Activated CD4-positive, alpha-beta T cell treated with anti-CD3 and anti-CD28 coated beads, Interleukin-2, amount 50 U/mL, for 1 hour (primary cell): Measurements from ENCODE around the gene TYW1B.
"Not testable (repeated sequence)": the region's sequence is repeated elsewhere in the genome, so short reads cannot be mapped to it uniquely, and the experiment has no call there.

Source experiments
- DNase-seq: peaks from one replicate; pipeline ENCODE4 v3.0.0-alpha.2; 2020

TYW1B gene, protein sequence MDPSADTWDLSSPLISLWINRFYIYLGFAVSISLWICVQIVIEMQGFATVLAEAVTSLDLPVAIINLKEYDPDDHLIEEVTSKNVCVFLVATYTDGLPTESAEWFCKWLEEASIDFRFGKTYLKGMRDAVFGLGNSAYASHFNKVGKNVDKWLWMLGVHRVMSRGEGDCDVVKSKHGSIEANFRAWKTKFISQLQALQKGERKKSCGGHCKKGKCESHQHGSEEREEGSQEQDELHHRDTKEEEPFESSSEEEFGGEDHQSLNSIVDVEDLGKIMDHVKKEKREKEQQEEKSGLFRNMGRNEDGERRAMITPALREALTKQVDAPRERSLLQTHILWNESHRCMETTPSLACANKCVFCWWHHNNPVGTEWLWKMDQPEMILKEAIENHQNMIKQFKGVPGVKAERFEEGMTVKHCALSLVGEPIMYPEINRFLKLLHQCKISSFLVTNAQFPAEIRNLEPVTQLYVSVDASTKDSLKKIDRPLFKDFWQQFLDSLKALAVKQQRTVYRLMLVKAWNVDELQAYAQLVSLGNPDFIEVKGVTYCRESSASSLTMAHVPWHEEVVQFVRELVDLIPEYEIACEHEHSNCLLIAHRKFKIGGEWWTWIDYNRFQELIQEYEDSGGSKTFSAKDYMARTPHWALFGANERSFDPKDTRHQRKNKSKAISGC

DNA sequence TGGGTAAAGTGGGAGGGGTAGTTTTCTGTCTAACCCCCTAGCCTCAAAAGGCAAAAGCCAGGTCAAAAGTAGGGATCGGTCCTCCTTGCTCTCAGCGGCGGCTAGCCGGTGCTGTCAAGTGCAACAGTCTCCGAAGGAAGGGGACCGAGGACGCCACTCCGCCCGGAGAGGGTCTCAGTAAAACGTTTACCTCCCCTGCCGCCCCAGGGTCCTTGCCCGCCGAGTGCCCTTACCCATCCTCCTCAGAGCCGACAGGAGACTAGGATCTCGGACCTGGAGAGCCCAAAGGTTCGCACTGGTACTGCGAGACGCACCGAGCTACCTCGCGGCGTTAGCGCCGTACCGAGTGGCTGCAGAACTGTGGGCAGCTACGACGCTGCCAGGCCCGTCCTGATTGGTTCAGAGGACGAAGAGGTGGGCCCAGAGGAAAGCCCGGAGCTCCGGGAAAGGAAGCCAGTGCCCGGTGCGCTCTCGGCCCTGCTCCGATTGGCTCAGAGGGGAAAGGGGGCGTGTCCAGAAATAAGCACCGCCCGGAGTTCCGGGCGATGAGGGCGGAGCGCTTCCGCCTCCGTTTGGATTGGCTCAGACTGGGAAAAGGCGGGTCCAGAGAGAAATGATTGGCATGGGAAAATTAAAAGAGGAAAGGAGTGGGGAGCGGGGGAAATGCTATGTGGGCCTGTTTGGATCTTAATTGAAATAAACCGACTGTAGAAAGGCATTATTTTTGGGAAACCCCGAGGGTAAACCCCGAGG, at the start of gene TYW1B:
TSS of gene TYW1B (minus strand) at position 362 of the 753 bp plus-strand sequence. CDS start at position 237, 125 bp downstream.
- peak; percentile 96 for DNase-seq

DNA sequence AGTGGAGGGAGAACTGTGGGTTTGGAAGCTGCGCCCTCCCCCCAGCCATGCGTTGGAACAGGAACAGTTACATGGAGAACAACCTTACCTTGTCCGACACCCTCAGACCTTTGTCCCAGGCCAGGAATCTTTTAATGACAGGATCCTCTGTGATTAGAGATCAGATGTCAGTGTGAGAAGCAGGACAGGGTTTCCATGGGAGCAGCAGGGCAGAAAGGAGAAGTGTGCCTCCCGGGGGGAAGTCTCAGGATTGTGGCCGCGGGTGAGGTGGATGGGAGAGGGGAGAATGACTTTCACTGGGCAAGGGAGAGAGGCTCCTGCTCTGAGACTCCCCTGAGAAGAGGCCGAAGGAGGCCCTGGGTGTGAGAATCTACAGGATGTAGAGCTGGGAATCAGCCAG, 39.6 kb upstream of the TYW1B start:
- DNase-seq: not testable (repeated sequence)

DNA sequence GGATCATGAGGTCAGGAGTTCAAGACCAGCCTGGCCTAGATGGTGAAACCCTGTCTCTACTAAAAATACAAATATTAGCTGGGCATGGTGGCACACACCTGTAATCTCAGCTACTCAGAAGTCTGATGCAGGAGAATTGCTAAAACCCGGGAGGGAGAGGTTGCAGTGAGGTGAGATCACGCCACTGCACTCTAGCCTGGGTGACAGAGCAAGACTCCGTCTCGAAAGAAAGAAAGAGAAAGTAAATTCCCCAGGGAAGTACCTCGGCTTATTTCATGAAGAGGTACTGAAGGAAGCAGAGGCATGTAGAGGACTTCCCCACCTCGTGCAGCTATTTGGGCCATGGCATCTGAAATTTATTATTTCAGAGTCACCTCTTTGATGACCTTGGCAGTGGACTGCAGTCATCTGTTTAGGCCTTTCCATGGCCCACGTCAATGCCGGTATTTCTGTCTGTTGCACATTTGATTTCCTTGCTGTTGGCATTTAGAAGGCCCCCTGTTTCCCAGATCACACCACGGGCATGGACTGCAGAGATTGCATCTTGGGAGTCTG, 30.9 kb upstream of the TYW1B start:
- DNase-seq: not testable (repeated sequence)

DNA sequence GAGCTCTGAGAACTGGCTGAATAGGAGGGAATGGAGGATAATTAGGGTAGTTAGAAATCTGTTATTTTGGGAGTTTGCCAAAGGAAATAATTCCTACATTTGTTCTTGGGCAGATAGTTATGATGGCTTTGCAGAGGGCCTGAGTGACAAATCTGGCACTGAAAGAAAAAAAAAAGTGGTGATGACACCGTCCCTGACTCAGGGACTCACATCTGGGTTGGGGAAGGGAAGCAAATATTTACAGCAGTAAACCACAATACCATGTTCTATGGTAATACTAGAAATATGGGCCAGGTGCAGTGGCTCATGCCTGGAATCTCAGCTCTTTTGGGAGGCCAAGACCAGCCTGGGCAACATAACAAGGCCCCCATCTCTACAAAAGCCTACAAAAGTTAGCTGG, 29.9 kb upstream of the TYW1B start:
- DNase-seq: not testable (repeated sequence)

DNA sequence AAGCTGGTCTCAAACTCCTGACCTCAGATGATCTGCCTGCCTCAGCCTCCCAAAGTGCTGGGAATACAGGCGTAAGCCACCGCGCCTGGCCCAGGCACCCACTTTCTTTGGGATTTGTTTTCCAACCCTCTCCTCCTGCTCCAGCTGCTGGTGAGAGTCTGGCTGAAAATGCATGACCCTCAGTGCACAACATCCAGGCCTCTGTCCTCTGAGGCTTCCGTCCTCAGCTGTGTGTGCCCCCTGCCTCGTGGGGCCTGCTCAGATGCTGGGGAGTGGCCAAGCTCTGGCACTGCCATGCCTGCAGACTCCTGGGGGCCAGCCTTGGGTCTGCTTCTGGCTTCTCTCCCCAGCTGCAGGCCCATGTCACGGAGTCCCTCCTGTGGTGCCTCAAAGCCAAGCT, 27.3 kb upstream of the TYW1B start:
- DNase-seq: not testable (repeated sequence)

DNA sequence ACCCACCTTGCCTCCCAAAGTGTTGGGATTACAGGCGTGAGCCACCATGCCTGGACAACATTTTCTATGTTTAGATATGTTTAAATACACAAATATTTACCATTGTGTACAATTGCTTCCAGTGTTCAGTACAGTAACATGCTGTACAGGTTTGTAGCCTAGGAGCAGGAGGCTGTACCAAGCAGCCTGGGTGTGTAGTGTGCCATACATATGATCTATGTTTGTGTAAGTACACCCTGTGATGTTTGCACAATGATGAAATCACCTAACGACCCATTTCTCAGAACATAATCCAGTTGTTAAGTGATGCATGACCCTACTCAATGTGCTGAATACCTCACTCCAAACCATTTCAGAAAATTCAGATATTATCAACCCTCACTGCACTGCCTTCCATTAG, 24.9 kb upstream of the TYW1B start:
- not testable (repeated sequence) for DNase-seq

DNA sequence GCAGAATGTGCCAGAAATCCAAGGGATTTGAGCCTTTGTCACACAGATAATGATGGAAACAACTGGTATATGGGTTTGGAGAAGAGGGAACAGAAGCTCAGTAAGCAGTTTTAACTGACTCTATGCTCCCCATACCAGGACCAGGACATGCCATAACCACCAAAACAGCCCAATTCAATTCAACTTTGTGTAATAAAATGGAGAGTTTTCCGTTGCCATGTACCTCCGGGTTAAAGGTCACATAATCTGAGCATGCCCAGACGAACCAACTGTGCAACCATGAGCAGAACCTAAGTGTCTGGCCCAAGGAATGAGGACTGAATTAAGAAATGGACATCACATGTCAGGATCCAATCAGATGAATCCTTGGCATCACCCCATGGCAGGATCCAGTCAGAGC, 22.7 kb upstream of the TYW1B start:
- not testable (repeated sequence) for DNase-seq

DNA sequence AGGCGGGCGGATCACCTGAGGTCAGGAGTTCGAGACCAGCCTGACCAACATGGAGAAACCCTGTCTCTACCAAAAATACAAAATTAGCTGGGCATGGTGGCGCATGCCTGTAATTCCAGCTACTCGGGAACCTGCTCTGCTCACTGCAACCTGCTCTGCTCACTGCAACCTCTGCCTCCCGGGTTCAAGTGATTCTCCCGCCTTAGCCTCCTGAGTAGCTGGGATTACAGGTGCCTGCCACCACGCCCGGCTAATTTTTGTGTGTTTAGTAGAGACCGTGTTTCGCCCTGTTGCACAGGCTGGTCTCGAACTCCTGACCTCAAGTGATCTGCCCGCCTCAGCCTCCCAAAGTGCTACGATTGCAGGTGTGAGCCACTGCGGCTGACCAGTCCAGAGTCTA, 16.1 kb upstream of the TYW1B start:
- DNase-seq: not testable (repeated sequence)

DNA sequence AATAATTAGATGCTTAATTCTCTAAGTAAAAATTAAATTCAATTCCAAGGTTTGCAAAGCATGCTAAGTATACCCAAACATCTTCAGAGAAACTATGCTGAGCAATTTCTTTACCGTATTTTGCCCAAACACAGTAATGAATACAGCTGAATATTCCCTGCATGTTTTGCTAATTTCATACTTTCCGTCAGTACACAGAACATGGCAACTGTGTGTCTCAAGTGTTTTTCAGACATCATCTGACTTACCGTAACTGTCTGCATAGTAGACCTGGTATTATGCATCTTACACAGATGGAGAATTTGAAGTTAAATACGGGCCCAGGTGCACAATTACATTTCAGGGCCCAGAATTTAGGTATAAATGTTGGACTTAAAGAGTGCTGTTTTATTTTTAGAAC, 15.2 kb upstream of the TYW1B start:
- not testable (repeated sequence) for DNase-seq

DNA sequence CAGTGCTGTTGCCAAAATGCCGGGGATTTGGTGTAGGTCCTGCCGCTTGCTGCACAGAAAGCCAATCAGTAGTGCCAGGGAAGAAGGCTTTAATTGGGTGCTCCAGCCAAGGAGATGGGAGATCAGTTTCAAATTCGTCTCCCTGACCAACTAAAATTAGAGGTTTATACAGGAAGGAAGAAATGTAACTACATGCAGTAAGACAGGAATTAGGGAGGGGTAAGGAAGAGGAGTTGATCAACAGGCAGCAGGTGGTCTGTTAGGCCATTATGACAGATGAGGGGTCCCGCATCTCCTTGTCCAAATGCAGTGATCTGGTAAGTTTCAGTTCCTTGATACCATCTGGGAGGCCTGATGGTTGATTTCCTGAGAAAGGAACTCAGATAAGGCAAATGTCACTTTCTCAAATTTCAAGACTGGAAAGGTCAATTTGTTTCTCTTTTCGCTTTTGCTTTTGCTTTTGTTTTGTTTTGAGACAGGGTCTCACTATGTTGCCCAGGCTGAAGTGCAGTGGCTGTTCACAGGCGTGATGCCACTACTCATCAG, 13.0 kb upstream of the TYW1B start:
- not testable (repeated sequence) for DNase-seq

DNA sequence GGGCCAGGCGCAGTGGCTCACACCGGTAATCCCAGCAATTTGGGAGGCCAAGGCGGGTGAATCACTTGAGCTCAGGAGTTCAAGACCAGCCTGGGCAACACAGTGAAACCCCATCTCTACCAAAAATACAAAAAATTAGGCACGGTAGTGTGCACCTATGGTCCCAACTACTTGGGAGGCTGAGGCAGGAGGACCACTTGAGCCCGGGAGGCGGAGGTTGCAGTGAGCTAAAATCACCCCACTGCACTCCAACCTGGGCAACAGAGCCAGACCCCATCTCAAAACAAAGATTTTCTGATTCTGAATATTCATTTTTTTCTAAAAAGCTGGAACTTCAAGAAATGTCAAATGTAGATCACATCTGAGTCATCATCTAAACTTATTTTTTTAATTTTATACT, 10.3 kb upstream of the TYW1B start:
- not testable (repeated sequence) for DNase-seq

DNA sequence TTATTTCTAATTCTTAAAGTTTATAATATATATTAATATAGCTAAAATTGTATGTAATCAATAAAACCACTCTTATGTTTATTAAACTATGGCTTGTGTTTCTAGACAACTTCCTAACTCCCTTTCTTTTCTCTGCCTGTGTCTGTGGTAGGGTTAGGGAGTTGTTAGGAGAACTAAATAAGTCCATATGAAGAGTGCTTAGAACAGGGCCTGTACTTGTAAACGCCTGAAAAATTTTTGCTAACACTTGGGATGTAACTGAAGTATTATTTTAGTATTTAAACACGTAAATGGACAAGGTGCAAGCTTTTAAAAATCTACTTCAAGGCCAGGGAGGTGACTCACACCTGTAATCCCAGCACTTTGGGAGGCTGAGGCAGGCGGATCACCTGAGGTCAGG, 9.3 kb upstream of the TYW1B start:
- not testable (repeated sequence) for DNase-seq

DNA sequence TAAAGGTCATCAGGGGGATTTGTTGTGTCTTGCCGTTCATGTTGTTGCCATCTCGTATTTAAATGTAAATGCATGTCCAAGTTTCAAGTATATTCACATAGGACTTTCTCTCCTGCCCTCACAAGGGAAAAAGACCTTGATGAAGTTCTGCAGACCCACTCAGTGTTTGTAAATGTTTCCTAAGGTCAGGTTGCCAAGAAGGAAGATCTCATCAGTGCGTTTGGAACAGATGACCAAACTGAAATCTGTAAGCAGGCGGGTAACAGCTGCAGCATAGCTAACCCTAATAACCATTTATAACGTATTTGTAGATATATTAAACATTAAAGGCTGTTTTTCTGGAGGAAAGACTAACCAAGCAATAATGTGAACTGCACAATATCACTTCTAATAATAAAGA, 2.6 kb upstream of the TYW1B start:
- DNase-seq: not testable (repeated sequence)

DNA sequence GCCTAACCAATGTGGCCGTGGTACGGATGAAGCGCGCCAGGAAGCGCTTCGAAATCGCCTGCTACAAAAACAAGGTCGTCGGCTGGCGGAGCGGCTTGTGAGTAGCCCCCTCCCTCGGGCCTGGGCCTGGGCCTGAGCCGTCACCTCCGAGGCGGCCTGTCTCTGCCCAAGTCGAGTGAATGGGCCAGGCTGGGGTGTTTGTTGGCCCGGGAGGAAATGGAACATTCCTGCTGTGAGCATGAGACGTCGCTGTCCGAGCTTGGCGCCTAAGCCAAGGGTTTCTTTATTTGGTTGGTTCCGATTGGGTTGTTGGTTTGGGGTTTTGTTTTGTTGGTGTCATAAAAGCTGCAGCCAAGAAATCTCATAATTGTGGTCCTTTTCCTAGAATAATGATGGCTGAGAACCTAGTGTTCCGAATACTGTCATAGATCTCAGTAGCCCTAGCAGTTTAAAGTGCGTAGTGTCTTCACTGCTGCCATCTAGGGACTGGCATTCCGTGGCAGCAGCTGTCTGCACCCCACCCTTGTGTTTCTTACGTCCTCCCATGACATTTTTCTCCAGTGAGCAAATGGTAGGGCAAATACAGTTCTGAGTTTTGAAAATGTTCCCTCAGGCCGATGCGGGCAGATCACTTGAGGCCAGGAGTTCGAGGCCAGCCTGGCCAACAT, 1.8 kb upstream of the TYW1B start:
- DNase-seq: peak; percentile 41

DNA sequence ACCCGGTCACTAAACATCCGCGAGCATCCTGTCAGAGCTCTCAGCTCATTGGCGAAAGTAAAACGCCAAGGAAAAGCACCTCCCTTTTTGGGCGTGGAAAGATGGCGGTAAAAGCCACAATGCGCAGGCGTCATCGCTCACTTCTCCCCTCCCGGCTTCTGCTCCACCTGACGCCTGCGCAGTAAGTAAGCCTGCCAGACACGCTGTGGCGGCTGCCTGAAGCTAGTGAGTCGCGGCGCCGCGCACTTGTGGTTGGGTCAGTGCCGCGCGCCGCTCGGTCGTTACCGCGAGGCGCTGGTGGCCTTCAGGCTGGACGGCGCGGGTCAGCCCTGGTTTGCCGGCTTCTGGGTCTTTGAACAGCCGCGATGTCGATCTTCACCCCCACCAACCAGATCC, 1.3 kb upstream of the TYW1B start:
- DNase-seq: peak; percentile 94

DNA sequence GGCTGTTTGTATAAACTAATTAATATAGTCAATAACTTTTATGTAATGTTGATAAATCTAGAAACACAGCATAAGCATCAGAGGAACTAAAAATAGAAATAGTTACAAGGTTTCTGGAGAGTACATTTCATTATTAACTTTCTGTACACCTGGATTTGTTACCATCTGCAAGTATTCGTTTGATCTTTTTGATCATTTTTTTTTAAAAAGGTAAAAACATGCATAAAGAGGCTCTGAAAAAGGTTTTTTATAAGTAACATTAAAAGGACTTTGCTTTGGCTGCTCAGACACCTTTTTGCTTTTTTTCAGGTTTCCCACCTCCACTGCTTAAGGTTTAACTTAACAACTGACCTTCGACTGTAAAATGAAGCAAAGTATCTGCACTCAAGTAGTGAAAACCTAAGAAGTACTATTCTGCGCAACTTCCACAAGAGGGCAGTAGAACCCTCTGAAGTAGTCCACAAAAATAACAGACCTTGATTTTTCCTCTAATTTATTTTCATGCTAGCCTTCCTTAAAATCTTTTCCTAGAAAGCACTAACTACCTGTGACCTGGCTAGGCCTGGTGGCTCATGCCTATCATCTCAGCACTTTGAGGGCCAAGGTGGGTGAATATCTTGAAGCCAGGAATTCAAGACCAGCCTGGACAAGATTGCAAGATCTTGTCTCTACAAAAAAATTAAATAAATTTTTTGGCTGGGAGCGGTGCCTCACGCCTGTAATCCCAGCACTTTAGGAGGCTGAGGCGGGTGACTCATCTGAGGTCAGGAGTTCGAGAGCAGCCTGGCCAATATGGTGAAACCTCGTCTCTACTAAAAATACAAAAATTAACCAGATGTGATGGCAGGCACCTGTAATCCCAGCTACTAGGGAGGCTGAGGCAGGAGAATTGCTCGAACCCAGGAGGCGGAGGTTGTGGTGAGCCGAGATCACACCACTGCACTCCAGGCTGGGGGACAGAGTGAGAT, 4.0 kb downstream of the TYW1B start:
- DNase-seq: not testable (repeated sequence)

DNA sequence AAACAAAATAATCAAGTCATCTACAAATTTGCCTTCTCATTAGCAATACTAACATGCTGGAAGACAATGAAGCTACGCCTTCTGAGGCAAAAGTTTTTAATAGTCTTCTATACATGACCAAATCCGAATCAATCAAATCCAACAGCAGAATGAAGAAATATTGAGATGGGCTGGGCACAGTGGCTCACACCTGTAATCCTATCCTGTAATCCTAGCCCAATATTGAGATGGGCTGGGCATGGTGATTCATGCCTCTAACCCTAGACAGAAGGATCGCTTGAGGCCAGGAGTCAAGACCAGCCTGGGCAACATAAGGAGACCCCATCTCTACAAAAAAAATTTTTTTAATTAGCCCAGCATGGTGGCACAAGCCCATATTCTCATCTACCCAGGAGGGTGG, 5.5 kb downstream of the TYW1B start:
- not testable (repeated sequence) for DNase-seq

DNA sequence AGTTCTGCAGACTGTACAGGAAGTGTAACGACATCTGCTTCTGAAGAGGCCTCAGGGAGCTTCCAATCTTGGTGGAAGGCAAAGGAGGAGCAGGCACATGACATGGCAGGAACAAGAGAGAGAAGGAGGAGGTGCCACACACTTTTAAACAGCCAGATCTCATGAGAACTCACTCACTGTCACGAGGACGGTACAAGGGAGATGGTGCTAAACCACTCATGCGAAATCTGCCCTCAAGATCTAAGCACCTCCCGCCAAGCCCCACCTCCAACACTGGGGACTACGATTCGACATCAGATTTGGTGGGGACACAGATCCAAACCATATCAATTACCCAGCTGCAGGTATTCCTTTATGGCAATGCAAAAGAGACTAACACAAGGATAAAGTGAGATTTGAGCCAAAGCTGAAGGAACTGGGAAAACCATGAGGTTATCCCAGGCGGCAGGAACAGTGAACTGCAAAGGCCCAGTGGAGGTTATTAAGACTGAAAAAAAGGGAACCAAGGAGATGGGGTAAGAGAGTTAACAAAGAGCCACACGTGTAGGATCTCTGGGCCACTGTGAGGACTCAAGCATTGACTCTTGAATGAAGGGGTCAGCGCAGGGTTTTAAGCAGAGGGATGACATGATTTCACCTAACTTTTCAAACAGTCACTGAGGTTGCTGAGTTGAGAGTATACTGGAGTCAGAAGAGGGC, 9.2 kb downstream of the TYW1B start:
- DNase-seq: not testable (repeated sequence)

DNA sequence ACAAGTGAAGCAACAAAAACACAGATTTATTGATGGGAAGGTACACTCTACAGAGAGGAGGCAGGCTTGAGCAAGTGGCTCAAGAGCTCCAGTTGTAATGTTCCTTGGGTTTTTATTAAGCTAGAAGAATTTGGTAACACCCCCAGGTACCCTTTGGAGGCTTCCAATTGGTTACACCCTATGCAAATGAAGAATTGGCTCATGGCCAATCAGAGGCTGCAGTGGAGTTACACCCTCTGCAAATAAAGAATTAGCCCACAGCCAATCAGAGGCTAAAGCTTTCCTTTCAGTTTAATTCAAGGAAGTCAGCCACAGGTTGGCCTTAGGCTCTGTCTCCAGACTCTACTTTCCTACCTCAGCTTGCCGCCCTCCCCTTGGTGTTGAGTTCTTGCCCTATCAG, 10.3 kb downstream of the TYW1B start:
- DNase-seq: not testable (repeated sequence)
